ENCODE data around the gene INPP5J.
A peak's percentile ranks its signal among the peaks of the same experiment; 100 is the strongest.

INPP5J gene

DNA sequence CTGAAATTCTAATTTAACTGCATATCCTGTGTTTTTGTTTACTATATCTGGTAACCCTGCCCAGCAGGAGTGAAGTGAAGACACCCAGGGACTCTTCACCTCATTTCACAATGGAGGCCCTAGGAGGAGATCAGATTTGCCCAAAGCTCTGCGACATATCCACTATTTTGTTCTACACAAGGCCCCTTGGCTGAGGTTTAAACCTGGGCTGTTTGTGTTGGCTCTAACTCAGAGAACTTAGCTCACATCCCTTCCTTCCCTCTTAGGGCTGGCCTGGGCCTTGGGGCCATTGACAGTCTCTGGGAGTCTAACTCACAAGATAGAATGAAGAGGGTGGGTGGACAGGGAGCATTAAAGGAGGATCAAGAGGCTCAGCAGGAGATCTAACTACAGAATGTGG, 25.7 kb downstream of the INPP5J start:
- H3K9me2 ChIP-seq (replicated peaks; ENCODE audit: control insufficient read depth, low read length), result no peaks in the 10 kb centered on the region
- peaks cover 10% of the 10 kb centered on the region; the same call in 1 of the 2 replicates for H3K9me3 ChIP-seq (ENCODE audit: control insufficient read depth, insufficient read depth, low read length)
- no peak overlapping the region for H3K4me2 ChIP-seq (ENCODE audit: low read length)
- no peak for TF ChIP-seq EZH2phosphoT487 (IDR thresholded peaks at IDR 0.05; ENCODE audit: borderline replicate concordance, low read length)
- TF ChIP-seq, protein P1, sequence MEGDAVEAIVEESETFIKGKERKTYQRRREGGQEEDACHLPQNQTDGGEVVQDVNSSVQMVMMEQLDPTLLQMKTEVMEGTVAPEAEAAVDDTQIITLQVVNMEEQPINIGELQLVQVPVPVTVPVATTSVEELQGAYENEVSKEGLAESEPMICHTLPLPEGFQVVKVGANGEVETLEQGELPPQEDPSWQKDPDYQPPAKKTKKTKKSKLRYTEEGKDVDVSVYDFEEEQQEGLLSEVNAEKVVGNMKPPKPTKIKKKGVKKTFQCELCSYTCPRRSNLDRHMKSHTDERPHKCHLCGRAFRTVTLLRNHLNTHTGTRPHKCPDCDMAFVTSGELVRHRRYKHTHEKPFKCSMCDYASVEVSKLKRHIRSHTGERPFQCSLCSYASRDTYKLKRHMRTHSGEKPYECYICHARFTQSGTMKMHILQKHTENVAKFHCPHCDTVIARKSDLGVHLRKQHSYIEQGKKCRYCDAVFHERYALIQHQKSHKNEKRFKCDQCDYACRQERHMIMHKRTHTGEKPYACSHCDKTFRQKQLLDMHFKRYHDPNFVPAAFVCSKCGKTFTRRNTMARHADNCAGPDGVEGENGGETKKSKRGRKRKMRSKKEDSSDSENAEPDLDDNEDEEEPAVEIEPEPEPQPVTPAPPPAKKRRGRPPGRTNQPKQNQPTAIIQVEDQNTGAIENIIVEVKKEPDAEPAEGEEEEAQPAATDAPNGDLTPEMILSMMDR (IDR thresholded peaks at IDR 0.05; ENCODE audit: low read depth, low read length, poor library complexity, severe bottlenecking), result no peak
- no peaks in the 10 kb centered on the region for H3K79me2 ChIP-seq (ENCODE audit: control insufficient read depth, low read length)
- no peaks in the 10 kb centered on the region for H3K36me3 ChIP-seq (ENCODE audit: control insufficient read depth, low read length)
- H3K27me3 ChIP-seq (ENCODE audit: control insufficient read depth, low read length), result peaks cover 2% of the 10 kb centered on the region; the same call in 1 of the 2 replicates
- no peak overlapping the region for H3K27ac ChIP-seq (ENCODE audit: low read depth, low read length)
- no peak overlapping the region for H3K4me3 ChIP-seq (ENCODE audit: low read length)
- H3F3A ChIP-seq (ENCODE audit: control insufficient read depth, insufficient read depth), result no peaks in the 10 kb centered on the region
- H3K4me1 ChIP-seq (ENCODE audit: control insufficient read depth, low read length), result no peaks in the 10 kb centered on the region
- H4K20me1 ChIP-seq (ENCODE audit: control insufficient read depth, insufficient read depth, low read depth, low read length), result no peaks in the 10 kb centered on the region

DNA sequence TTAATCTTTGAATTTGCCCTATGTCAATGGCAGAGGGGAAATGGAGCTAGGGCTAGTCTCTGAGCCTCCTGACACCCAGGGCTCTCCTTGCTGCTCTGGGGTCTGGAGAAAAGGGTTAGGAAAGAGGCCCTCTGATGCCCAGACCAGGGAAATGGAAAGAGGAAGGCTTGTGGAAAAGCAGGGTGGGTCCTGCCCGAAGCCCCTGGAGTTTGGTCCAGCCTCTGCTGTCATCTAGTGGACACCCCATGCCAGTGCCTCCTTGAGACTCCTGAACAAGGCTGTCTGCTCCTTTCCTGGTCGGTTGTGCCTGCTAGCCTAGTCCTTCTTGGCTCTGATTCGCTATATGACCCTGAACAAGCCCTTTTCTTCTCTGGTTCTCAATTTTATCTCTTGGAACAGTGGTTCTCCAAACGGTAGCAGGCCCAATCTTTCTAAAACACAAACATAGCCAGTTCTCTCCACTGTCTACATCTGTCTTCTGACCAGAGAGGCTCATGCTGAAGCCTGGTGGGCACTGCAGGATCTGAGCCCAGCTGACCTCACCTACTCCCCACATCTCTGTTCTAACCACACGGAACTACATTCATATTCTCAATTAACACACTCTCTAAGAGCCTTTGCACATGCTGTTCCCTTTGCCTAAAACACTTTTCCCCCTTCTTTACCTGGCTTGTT, 26.3 kb downstream of the INPP5J start:
- H3K9me3 ChIP-seq (ENCODE audit: control insufficient read depth, insufficient read depth, low read length), result peaks cover 10% of the 10 kb centered on the region; the same call in 1 of the 2 replicates

DNA sequence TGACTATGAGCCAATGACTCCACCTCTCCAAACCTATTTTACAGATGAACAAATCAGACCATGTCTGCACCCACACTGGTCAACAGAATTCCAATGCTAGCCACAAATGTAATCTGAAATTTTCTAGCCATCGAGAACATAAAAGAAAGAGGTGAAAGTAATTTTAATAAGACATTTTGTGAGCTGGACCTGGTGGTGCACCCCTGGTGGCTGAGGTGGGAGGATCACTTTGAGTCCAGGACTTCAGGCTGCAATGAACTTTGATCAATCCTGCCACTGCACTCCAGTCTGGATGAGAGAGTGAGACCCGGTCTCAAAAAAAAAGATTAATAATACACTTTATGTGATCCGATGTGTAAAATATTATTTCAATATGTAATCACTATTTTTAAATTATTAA, 27.8 kb downstream of the INPP5J start:
- no peak for TF ChIP-seq EZH2phosphoT487 (IDR thresholded peaks at IDR 0.05; ENCODE audit: borderline replicate concordance, low read length)
- TF ChIP-seq, protein P1 (IDR thresholded peaks at IDR 0.05; ENCODE audit: low read depth, low read length, poor library complexity, severe bottlenecking), result peak; percentile 42
- Histone ChIP-seq H3F3A (ENCODE audit: control insufficient read depth, insufficient read depth) (no peaks in the 10 kb centered on the region), H3K4me3 (ENCODE audit: low read length) (no peak overlapping the region), H3K4me1 (ENCODE audit: control insufficient read depth, low read length) (no peaks in the 10 kb centered on the region), H3K27me3 (ENCODE audit: control insufficient read depth, low read length) (0 out of 2 replicates have a peak, but pooled peaks cover 2% of the 10 kb centered on the region), H4K20me1 (ENCODE audit: control insufficient read depth, insufficient read depth, low read depth, low read length) (no peaks in the 10 kb centered on the region), H3K36me3 (ENCODE audit: control insufficient read depth, low read length) (no peaks in the 10 kb centered on the region), H3K9me3 (ENCODE audit: control insufficient read depth, insufficient read depth, low read length) (peaks cover 10% of the 10 kb centered on the region; the same call in 1 of the 2 replicates), H3K9me2 (replicated peaks; ENCODE audit: control insufficient read depth, low read length) (no peaks in the 10 kb centered on the region), H3K4me2 (ENCODE audit: low read length) (no peak overlapping the region), H3K27ac (ENCODE audit: low read depth, low read length) (no peak overlapping the region), H3K79me2 (ENCODE audit: control insufficient read depth, low read length) (no peaks in the 10 kb centered on the region)

More for the DNA sequence above, 26.3 kb downstream of the INPP5J start:
- Histone ChIP-seq H3K4me1 (ENCODE audit: control insufficient read depth, low read length) (no peaks in the 10 kb centered on the region), H3K27ac (ENCODE audit: low read depth, low read length) (no peak overlapping the region), H3K36me3 (ENCODE audit: control insufficient read depth, low read length) (no peaks in the 10 kb centered on the region), H3K4me2 (ENCODE audit: low read length) (no peak overlapping the region), H3F3A (ENCODE audit: control insufficient read depth, insufficient read depth) (no peaks in the 10 kb centered on the region), H3K4me3 (ENCODE audit: low read length) (no peak overlapping the region), H3K79me2 (ENCODE audit: control insufficient read depth, low read length) (no peaks in the 10 kb centered on the region), H4K20me1 (ENCODE audit: control insufficient read depth, insufficient read depth, low read depth, low read length) (no peaks in the 10 kb centered on the region), H3K27me3 (ENCODE audit: control insufficient read depth, low read length) (peaks cover 2% of the 10 kb centered on the region; the same call in 1 of the 2 replicates), H3K9me2 (replicated peaks; ENCODE audit: control insufficient read depth, low read length) (no peaks in the 10 kb centered on the region)
- no peak for TF ChIP-seq EZH2phosphoT487 (IDR thresholded peaks at IDR 0.05; ENCODE audit: borderline replicate concordance, low read length)
- TF ChIP-seq, protein P1 (IDR thresholded peaks at IDR 0.05; ENCODE audit: low read depth, low read length, poor library complexity, severe bottlenecking), result peak; percentile 79
